ENCODE measurements around the gene OCSTAMP. TPM values are rescaled to one million over a fixed set of nuclear protein-coding genes. Genes with fewer than 3 reads are reported as not detected.

OCSTAMP gene
- polyA plus RNA-seq, 5 donors = not detected

DNA sequence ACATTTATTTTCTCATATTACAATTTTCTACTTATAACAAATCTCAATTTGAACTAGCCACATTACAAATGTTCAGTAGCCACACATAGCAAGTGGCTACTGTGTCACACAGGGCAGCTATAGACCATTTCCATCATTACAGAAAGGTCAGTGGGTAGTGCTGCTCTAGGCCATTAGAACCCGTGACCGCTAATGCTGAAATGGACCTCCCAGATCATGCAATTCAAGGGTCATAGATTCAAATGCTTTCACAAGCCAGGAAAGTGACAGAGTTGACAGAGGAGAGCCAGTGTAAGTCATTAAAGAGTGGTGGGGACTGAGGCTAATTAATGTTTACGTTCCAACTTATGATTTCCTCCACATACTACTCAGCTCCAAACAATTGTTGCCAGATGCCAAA lies 3.5 kb upstream of the OCSTAMP start:
- no peak for DNase-seq

DNA sequence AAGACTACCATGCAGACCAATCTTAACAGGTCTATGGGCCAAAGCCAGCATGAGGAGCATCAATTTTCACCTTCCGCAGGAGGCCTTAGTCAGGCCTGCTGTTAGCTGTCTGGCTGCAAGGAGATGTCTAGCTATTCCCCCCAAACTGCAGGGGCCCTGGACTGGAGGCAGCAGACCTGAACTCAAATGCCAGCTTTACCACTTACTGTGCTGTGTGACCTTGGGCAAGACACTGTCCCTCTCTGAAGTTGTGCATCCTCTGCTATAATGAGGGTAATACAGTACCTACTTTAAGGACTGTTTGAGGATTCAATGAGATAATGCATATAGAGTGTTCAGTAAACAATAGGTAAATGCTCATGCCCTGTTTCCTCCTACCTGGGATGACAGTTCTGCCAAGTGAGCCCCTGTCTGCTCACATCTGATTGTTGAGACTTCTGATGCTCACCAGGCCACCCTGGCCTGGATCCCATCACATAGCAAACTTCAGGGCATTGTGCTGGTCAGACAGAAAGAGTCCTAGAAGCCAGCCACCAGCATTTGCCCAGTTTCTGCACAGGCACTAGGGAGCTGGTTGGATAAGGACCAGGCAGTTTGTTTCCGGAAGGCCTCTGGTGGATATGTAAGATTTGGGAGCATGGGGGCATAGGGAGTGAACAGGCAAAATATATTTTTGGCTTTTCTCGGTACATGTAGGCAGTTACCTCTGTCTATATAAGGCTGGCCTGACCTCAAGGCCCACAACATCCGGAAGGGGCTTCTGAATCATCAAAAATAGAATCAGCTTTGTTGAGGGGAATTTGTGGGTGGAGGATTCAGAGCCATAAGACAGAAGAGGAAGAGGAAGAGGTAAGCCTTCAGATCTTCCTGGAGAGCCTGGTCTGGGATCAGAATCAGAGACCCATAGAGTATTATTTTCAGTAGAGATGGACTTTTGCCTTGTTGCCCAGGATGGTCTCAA lies 2.3 kb upstream of the OCSTAMP start:
- no peak for DNase-seq

DNA sequence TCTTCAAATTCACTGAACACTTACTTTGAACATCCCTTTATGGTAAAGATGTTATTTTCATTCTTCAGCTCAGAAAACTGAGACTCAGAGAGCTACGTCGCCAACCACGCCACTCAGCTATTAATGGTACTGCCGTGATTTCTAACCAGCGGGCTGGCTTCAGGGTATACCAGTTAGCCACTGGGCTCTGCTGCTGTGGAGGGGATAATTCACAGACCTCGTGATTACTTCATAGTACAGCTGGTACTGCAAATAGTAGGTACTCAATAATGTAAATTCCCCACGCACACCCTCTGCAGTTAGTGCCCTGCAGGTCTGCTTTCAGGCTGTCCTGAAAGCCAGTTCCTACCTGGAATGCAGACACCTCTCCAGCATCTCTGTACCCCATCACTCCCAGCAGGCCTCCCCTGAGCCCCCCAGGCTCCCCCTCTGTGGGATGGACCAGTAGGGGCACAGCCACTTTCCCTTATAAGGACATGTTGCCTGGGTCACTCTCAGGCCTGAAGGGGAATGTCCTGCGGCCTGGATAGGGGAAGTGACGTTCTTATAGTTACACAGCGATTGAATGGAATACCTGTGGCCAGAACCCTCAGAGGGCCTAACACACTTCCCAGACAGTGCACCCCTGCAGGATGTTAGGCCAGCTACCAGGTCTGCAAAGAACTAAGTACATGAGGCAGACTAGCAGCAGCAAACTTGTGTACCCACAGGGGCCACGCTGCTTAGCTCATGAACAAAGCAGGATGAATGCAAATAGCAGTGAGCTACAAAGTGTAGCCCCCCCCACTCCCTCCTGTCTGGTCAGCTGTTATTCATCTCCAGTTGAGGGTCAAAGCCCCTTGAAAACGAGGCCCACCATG lies 1.3 kb upstream of the OCSTAMP start:
- DNase-seq = no peak

DNA sequence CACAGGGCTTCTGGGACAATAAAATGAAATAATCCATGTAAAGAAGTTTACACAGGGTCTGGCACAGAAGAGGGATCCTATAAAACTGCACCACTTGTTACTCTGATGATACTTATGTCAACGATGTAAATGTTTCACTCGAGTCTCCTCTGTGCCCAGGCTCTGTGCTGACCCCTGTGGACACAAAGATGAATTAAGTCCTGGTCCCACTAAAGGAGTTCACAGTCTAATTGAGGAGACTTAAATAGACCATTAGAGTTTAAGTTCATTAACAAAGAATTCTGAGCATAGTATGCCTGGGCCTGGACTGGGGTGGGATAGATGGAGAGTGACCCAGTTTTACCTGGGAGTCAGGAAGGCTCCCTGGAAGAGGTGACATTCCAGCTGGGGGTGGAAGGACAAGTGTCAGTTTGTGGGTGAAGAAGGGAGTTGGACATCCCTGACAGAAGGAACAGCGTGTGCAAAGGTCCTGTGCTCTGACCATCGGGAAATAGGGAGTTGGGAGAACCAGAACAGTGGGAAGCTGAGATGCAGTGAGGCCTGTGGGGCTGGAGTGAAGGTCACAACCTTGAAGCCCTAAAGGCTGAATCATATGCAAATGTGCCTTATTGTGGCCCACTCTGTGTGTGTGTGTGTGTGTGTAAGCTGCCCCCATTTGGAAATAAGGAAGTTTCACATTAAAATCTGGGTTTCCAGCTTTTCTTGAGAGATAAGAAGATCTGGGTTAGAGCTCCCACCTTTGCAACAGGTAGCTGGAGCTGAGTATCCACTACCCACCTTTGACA lies 1.1 kb downstream of the OCSTAMP start:
- no peak for DNase-seq

DNA sequence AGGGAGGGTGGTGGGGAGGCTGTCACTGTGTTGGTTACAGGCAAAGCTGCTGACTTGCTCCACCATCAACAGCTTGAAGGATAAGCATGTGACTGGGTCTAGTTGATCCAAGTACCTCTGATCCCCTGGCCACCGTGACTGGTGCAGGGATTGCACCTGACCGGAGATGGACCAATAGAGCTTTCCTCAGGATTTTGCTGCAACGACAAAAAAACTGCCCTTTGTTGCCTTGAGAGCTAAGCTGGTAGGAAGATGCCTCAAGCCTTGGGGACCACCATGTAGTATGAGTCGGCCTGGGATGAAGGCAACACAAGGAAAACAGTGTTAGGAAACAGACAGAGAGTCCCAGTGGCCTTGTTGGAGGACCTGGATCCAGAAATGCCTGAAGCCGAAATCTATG lies 1.8 kb downstream of the OCSTAMP start:
- DNase-seq = no peak

DNA sequence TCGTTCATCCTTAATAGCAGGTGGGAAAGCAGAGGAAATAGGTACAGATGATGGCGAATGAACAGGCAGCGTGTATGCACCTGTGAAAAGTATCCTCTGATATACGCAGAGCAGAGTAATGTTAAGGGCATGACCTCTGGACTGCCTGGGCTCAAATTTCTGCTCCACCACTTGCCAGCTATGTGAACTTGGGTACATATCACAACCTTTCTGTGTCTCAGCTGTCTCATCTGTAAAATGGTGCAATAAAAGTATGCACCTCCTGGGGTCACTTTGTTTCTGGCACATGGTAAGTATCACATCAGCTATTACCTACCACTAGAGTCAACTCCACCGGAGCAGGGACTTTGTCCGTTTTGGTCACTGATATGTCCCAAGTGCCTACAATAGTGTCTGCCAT lies 2.5 kb downstream of the OCSTAMP start:
- no peak for DNase-seq

DNA sequence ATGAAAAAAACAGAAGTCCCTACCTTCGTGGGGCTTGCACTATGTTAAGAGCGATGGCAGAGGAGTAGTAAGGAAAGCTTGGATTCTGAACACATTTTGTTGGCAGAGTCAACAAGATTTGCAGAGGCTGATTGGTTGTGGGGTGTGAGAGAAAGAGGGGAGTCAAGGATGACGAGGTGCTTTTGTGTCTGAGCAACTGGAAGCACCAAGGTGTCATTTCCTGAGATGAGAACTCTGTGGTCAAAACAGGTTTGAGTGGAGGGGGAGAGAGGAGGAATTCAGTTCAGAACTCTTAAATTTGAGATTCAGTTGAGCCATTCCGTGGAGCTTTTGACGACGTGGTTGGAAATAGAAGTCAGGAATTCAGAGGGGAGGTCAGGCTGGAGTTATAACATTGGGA lies 3.5 kb downstream of the OCSTAMP start:
- no peak for DNase-seq

DNA sequence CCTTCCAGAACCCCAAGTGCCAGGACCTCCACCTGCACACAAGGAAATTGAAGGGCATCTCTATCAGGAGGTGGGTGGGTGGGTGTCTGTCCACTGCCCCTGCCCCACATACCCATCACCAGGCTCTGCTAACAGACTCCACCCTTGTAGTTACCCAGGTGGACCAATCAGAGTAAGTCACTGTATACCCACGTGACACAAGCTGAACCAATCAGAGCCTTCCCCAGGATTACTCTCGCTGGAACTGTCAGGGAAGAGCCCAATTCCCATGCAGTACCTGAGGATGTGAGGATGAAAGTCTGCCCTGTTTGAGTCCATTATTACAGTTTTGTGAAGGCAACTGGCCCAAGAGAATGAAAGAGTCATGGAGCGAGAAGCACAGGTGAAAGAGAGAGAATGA lies 4.2 kb downstream of the OCSTAMP start:
- no peak for DNase-seq

DNA sequence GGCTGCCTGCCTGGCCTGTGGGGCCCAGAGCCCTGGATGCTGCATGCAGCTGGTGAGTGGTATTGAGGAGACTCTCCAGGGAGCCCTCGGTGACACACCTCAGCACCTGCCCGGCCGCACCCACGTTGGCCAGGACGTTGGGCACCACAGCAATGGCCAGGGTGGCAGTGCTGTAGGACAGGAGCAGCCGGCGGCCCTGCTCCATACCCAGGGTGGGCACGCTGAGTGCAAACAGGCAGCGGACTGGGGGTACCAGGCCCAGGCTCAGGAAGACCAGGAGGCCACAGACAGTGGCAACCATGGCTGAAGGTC lies 4.7 kb downstream of the OCSTAMP start:
- no peak for DNase-seq

DNA sequence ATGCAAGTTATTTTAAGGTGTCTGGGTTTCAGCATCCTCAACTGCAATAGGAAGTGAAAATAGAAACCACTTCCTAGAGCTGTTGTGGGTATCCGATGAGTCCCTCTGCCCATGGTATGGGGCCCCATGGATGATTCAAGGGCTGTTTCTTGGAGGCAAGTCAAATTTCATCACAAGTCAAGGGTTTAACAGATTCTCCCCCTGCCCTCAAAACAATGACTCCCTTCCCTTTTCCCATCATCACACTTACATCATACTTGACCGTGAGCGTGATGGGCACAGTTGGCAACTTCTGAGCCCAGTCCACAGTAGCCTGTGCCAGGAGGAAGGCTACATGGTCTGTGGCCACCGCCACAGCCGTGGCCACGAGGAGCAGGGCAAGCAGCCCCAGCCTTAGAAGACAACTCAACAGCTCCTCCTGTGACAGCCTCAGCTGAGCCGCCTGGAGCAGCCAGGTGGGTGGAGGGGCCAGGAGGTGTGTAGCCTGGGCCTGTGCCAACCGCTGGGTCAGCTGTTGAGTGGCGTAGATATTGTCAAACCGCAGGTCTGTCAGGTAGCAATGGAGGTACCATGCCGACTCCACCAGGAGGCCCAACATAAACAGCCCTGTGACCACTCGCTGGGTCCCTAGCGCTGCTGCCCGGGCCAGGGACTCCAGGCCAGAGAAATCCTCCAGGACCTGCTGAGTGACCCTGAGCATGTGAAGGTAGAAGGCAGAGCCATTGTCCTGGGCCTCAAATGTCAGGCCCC lies 5.2 kb downstream of the OCSTAMP start:
- DNase-seq = no peak

DNA sequence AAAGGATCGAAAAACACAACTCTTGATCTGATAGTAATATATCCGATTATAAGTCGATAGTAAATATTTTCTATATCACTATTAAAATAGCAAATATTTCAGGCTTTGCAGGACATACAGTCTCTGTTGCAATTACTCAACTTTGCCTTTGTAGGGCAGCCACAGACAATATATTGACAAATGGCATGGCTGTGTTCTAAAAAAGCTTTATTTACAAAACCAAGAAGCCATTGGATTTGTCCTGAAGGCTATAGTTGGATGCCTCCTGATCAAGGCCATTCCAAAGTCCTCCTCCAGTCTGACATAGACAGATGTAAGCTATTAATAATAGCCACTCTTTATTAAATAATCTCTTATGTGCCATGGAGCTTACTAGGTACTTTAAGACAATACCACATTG lies 5.9 kb downstream of the OCSTAMP start:
- no peak for DNase-seq

DNA sequence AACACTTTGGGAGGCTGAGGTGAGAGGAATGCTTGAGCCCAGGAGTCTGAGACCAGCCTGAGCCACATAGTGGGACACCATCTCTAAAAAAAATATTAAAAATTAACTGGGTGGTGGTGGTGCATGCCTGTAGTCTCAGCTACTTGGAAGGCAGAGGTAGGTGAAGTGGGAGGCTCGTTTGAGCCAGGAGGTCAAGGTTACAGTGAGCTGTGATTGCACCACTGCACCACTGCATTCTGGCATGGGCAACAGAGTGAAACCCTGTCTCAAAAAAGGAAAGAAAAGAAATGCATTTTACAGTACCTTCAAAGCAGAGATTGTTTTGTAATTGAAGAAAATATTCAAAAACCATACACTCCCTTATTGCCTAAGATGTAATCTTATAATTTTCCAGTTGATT lies 6.5 kb downstream of the OCSTAMP start:
- DNase-seq = no peak

DNA sequence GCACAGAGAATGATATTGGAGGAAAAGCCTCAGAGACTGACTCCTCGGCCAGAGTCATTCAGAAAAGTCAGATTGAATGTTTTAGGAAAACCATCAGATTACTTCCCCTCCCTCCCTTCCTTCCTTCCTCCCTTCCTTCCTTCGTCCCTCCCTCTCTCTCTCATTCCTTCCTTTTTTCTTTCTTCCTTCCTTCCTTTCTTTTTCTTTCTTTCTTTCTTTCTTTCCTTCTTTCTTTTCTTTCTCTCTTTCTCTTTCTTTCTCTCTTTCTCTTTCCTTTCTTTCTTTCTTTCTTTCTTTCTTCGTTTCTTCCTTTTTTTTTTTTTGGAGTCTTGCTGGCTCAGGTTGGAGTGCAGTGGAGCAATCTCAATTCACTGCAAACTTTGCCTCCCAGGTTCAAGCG lies 7.4 kb downstream of the OCSTAMP start:
- DNase-seq = no peak

DNA sequence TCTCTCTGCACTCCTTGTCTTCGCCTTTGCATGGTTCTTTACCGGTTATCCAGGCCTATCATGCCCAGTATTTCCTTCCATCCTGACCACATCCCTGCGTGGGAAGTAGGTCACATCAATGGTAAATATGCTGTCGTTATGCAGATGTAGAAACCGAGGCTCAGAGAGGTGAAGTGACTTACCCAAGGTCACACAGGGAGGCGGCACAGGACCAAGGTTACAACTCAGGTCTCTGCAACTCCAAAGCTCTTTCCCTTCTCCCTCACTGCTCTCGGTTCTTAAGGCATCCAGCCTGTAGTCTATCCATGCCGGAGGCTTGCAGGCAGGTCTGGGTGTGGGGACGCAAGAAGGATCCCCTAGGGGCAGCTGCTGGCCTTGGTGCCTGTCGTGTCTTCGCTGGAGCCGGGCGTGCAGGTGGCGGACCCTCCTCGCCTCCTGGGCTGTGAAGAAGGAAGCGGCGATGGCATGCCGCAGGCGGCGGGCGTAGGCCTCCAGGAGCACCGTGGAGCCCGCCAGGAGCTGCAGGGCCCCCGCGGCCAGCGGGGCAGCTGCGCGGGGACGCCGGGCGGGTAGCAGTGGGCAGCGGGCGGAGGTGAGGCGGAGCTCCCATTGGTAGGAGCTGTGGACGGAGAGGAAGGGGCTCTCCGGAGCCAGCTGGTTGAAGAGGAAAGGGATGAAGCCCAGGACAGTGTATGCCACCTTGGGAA lies 9.1 kb downstream of the OCSTAMP start:
- DNase-seq = no peak

DNA sequence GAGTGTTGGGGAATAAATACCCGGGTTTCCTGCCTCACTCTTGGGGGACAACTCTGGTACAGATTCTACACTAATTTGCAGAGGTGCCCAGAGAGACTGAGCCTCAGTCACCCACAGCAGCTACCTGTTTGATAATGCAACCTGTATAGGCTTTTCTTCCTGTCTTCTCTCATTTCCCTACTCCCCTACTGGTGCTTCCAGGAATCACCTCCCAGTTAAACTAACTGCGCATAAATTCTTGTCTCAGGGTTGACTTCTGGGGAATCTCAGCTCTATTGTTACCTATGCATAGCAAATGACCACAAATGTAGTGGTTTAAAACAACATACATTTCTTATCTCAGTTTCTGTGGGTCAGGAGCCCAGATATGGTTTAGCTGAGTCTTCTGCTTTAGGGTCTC lies 11.3 kb downstream of the OCSTAMP start:
- DNase-seq = no peak

DNA sequence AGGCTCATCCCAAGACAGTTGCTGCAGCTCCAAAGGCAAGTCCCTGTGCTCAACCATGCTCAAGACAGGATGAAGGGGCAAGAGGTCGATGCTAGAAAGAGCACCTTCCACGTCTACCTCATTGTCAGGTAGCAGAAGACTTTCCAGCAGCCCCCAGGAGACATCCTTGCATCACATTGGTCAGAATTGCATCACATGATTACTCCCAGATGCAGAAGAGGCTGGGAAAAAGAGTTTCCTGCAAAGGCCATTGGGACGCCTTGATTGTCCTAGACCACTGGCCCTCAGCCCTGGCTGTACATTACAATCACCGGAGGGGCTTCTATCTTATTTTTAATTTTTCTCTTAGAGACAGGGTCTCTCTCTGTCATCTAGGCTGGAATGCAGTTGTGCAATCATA lies 19.8 kb downstream of the OCSTAMP start:
- DNase-seq = no peak

DNA sequence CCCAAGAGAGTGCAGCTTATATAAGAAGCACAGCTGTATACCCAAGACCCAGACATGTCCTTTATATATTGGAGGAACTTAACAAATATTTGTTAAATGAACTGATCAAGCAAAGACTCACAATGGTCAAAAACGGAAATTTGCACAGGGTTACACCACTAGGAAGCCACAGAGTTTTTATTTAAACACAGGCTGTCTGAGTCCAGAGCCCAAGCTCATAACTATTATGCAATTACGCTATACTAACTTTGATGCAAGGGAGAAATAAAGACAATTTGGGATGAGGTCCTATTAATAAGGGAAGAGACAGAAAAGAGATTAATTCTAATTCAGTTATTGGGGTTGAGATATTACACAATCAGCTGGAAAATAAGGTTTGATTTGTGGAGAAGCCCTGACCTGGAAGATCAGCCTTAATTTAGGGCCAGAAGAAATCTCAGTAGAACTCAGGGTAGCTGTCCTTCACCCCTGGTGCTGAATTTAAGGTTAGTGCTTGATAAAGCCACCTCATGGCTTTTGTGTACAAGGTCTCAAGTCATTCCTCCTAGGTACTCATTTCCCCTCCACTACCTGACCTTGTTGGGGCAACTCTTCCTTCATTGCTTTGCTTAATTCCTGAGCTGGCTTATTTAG lies 26.6 kb downstream of the OCSTAMP start:
- DNase-seq = no peak

DNA sequence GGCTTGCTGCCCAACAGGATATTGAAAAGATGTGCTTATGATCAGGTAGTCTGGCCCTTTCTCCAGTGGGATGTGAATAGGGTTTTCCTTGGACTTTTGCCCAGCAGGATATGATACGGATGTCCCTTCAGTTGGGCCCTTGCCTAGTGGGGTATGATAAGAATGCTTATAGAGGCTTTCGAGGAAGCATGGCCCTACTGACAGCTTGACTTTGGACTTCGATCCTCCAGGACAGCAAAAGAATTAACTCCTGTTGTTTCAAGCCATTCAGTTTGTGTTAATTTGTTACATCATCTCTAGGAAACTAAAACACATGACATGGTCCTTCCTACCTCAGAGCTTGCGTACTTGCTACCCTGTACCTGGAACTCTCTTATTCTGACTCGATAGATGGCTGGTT lies 27.3 kb downstream of the OCSTAMP start:
- DNase-seq = no peak

DNA sequence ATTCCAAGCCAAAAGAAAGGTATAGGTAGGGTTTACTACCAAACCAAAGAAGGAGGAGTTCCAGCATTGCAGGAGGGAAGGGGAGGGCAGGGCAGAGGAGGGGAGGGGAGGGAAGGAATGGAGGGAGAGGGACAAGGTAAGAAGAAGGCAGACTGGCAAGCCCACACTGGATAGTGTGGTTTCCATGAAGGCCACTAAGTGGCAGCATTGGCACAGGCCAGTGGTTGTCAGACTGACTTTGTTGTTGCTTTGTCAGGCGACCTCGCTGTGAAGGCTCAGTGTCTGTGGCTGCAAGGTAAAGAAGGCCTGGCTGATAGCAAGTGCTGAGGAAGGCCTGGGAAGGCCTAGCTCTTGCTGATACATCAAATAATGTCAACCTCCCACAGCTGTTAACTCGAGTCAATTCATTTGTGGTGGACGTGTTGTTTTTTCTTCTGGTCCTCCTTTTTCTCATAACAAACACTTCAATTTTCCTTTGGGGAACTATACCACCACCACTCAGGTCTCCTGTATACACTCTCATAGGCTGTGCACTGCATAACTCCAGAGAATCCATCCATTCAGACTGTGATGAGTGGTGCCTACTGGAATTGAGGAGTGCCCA lies 29.4 kb downstream of the OCSTAMP start:
- DNase-seq = peak in 1 of 2 donors; percentile 16

DNA sequence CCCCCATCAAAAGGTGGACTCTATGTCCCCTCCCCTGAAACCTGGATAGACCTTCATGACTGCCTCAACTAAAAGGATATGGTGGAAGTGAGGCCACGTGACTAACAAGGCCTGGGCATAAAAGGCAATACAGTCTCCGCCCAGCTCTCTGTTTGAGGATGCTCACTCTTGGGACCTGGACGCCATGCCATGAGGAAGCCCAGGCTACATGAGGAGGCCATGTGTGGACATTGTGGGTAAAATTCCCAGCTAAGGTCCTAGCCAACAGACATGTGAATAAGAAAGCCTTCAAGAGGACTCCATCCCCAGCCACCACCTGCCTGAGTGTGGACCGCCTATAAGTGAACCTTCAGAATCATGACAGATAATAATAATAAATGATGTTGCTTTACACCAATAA lies 29.9 kb downstream of the OCSTAMP start:
- no peak for DNase-seq

All from right lung (tissue), 5 donors.